Non-pigmented ciliary epithelial cell (primary cell): Measurements from ENCODE around the gene TSC1.
A peak's percentile ranks its signal among the peaks of the same experiment; 100 is the strongest.
"Not testable (repeated sequence)": the region's sequence is repeated elsewhere in the genome, so short reads cannot be mapped to it uniquely, and the experiment has no call there.

Experiments used
- DNase-seq: peaks from one replicate; pipeline ENCODE4 v3.0.0-alpha.2; 2010; ENCODE audit warnings: low read depth

Gene TSC1

GRCh38 chr9:132944294-132945185 lies at the start of gene TSC1:
Gene TSC1 (minus strand): TSS chr9:132944616. CDS start chr9:132928872, 15,744 bp downstream.
- peak; percentile 74 for DNase-seq

- DNase-seq = no peak
Observed at GRCh38 chr9:132993511-132993939, 49.1 kb upstream of the TSC1 start.

- DNase-seq = no peak
Observed at GRCh38 chr9:132991351-132992300, 47.2 kb upstream of the TSC1 start.

- no peak for DNase-seq
Observed at GRCh38 chr9:132990781-132991180, 46.4 kb upstream of the TSC1 start.

- DNase-seq = not testable (repeated sequence)
Observed at GRCh38 chr9:132989998-132990557, 45.7 kb upstream of the TSC1 start.

GRCh38 chr9:132989414-132989996 lies 45.1 kb upstream of the TSC1 start:
- DNase-seq = no peak

- DNase-seq = no peak
Observed at GRCh38 chr9:132989014-132989310, 44.5 kb upstream of the TSC1 start.

GRCh38 chr9:132988244-132989013 lies 44.0 kb upstream of the TSC1 start:
- DNase-seq = no peak

GRCh38 chr9:132986640-132987620 lies 42.5 kb upstream of the TSC1 start:
- DNase-seq = no peak

GRCh38 chr9:132986114-132986513 lies 41.7 kb upstream of the TSC1 start:
- no peak for DNase-seq

GRCh38 chr9:132985489-132985888 lies 41.1 kb upstream of the TSC1 start:
- DNase-seq = no peak

- no peak for DNase-seq
Observed at GRCh38 chr9:132985071-132985350, 40.6 kb upstream of the TSC1 start.

- DNase-seq = no peak
Observed at GRCh38 chr9:132984202-132985070, 40.0 kb upstream of the TSC1 start.

GRCh38 chr9:132983491-132984201 lies 39.2 kb upstream of the TSC1 start:
- no peak for DNase-seq

- no peak for DNase-seq
Observed at GRCh38 chr9:132982458-132982857, 38.0 kb upstream of the TSC1 start.

GRCh38 chr9:132980157-132980556 lies 35.7 kb upstream of the TSC1 start:
- DNase-seq = no peak

GRCh38 chr9:132978451-132979131 lies 34.2 kb upstream of the TSC1 start, which contains the start of gene GFI1B:
Gene GFI1B (plus strand): TSS chr9:132978694. CDS start chr9:132986679, 7,985 bp downstream.
- no peak for DNase-seq

GRCh38 chr9:132978112-132978450 lies 33.7 kb upstream of the TSC1 start:
- no peak for DNase-seq
